GM19397 (cell line): ENCODE data around the gene FBXL17.
"Not testable (repeated sequence)": the region's sequence is repeated elsewhere in the genome, so short reads cannot be mapped to it uniquely, and the experiment has no call there.

Experiments used
- ATAC-seq: cut with Tn5 transposase; IDR thresholded peaks from one replicate; pipeline ENCODE4 v1.9.1; 2021; ENCODE audit warnings: mild to moderate bottlenecking, moderate library complexity; ENCODE audit not compliant: unreplicated experiment

The FBXL17 gene

GRCh38 chr5:108171759-108172158 is 210.1 kb downstream of the FBXL17 start:
- no peak for ATAC-seq

- ATAC-seq, result no peak
Observed at GRCh38 chr5:108168915-108169314, 213.0 kb downstream of the FBXL17 start.

DNA sequence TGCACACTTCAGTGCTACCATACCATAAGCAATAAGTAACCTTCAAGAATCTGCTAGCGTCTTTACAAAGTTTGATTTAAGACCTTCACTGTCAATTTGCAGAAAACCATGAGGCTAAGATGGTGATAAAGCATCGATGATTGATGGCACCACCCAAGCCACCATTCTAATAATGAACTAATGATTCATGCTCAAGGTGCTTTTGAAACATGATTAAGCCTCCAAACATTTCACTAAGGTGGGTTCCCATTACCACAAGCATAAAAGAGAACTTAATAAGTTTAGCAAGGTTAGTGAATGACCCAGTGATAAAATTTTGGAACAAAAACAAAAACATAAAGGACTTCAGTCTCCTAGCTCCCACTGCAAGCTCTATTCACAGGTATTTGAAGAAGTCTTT is 214.7 kb downstream of the FBXL17 start:
- no peak for ATAC-seq

- no peak for ATAC-seq
Observed at GRCh38 chr5:108164574-108164973, 217.3 kb downstream of the FBXL17 start.

- not testable (repeated sequence) for ATAC-seq
Observed at GRCh38 chr5:108152854-108153253, 229.0 kb downstream of the FBXL17 start.

- no peak for ATAC-seq
Observed at GRCh38 chr5:108149369-108149768, 232.5 kb downstream of the FBXL17 start.

GRCh38 chr5:108148715-108149139 is 233.2 kb downstream of the FBXL17 start:
- ATAC-seq, result no peak

- no peak for ATAC-seq
Observed at GRCh38 chr5:108146222-108146621, 235.7 kb downstream of the FBXL17 start.

DNA sequence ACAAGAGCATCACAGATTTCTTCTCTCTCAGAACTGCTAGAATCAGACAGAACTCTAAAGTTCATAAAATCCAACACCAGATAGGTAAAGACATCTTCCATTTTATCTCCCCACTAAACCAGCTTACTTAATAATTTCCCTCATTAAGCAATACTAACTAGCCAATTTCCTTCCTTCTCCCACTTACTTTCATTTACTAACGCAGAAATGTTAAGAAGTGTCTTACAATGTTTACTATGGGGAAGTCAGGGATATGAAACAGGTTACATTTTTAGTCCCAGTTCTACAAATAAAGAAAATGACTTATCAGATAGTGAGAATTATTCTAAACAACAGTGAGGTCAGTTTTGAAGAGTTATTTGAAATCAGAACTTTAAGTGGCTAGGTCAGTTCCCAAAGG is 236.5 kb downstream of the FBXL17 start:
- no peak for ATAC-seq

GRCh38 chr5:108144332-108144731 is 237.6 kb downstream of the FBXL17 start:
- ATAC-seq, result no peak

DNA sequence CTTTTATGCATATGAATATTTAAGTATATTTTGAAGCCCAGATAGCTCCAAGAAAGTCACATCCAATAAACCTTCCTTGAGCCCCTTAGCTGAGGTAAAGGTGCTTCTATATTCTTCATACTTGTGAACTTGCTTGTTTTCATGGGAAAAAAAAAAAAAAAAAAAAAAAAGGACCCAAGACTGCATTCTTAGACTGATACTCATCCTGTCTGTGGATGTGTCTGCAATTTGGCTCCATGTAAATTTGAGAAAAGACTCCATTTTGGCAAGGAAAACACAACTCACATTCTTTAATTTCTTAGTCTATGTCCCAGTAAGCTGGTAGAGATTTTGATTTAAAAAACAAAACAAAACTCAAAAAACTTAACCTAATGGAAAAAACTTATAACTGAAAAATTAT is 238.3 kb downstream of the FBXL17 start:
- no peak for ATAC-seq

- ATAC-seq, result no peak
Observed at GRCh38 chr5:108141676-108142075, 240.2 kb downstream of the FBXL17 start.

GRCh38 chr5:108136493-108136892 is 245.4 kb downstream of the FBXL17 start:
- ATAC-seq, result no peak

GRCh38 chr5:108129129-108129528 is 252.8 kb downstream of the FBXL17 start:
- no peak for ATAC-seq

GRCh38 chr5:108125771-108126511 is 256.0 kb downstream of the FBXL17 start:
- ATAC-seq, result no peak

- no peak for ATAC-seq
Observed at GRCh38 chr5:108124596-108124995, 257.3 kb downstream of the FBXL17 start.

- no peak for ATAC-seq
Observed at GRCh38 chr5:108122702-108123101, 259.2 kb downstream of the FBXL17 start.

- no peak for ATAC-seq
Observed at GRCh38 chr5:108118813-108119514, 262.9 kb downstream of the FBXL17 start.

DNA sequence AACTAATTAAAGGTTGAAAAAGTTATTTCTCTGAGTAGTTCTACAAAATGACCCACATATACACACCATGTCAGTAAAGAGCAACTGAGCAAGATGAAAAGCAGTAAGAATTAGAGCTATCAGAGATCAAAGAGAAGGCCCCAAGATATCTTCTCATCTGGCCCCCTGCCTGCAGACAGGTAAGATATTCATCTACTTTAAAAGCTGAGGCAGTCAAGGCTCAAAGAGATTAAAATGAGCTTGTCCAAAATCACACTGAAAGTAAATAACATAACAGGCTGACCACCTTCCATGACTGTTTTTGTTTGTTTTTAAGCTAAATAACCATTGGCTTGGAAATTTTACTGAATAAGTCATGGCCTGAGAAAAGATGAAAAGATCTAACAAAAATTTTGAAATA is 266.2 kb downstream of the FBXL17 start:
- ATAC-seq, result no peak

DNA sequence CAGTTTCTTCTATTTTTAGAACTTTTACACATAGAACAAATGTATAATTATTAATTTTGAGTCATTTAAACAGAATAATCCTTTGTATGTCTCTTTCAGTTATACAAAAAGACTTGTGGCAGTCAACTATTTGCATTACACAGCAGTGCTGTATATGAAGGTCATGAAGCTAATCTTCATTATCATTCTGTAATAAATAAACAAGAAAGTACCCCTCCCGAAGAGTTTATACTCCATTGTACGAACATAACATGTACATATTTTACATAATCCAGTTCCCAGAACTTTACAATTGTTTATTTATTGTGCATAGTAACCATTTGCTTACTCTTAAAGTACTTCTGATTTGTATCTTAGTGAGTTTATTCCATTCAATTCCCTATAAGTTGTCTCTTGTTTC is 267.9 kb downstream of the FBXL17 start:
- ATAC-seq, result no peak

- ATAC-seq, result no peak
Observed at GRCh38 chr5:108111736-108112135, 270.2 kb downstream of the FBXL17 start.

DNA sequence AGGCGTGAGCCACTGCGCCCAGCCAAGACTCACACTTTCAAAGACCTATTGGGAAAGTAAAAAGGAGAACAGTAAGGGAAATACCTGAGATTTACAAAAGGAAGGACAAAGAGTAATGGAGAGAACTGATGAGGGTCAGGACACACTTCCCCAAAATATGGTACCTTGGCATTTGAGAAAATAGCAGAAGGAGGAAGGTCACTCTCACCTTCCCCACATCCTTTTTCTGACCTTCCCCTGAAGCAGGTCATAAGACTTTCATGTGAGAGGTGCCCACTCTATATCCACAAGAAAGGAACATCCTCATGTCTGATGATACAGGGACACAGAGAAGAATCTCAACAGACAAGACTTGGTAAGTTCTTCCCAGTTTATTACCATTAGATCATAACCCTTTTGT is 272.8 kb downstream of the FBXL17 start:
- ATAC-seq, result no peak
